B cell (primary cell): Measurements from ENCODE around the gene MRGPRX2. TPM values are rescaled to one million over a fixed set of nuclear protein-coding genes. Genes with fewer than 3 reads are reported as not detected.

Experiments
- ATAC-seq: fragments of 200-7000 bp; cut with Tn5 transposase; one replicate; pipeline ENCODE4 v1.10.0; 2021; ENCODE audit warnings: low read depth, mild to moderate bottlenecking, moderate number of reproducible peaks, moderate library complexity
- CTCF ChIA-PET: fragments of 350-600 bp; sonication (Branson Sonifier 250); formaldehyde crosslinking; loops from one replicate; lab custom pipeline; 2021; ENCODE audit warnings: antibody characterized with exemption, inconsistent platforms; lab: Charles Lee
- POLR2A ChIA-PET: fragments of 350-600 bp; sonication (Branson Sonifier 250); formaldehyde crosslinking; loops from one replicate; lab custom pipeline; 2021; ENCODE audit warnings: antibody characterized with exemption; lab: Charles Lee
- DNase-seq: peaks from one replicate; pipeline ENCODE4 v3.0.0; 2013
- H2AFZ ChIP-seq: 2 replicates; pipeline ENCODE4 v1.6.1; 2012; ENCODE audit warnings: mild to moderate bottlenecking, low read depth, low read length; ENCODE audit not compliant: insufficient read depth, poor library complexity, severe bottlenecking
- H3K27ac ChIP-seq, 2 donors: 1 replicate in 1 of 2; 2 replicates in 1 of 2; pipeline ENCODE4 v1.5.1; 2012 to 2013; ENCODE audit warnings: low read length in 2 of 2, mild to moderate bottlenecking in 2 of 2, moderate library complexity in 1 of 2
- H3K27me3 ChIP-seq, 4 experiments: fragments of 200-600 bp in 1 of 4; sonication (generic) in 1 of 4; replicated peaks in 1 of 4; 1 replicate in 2 of 4; 2 replicates in 2 of 4; pipeline versions ENCODE4 v1.6.1 to v1.7.0; 2013 to 2016; ENCODE audit warnings: low read length in 3 of 4, mild to moderate bottlenecking in 2 of 4, mixed read lengths in 1 of 4, moderate library complexity in 1 of 4; ENCODE audit not compliant: insufficient read depth in 4 of 4, control insufficient read depth in 3 of 4; ENCODE audit errors: control extremely low read depth in 1 of 4
- H3K36me3 ChIP-seq, 2 experiments: replicated peaks in 1 of 2; 1 replicate in 1 of 2; 2 replicates in 1 of 2; pipeline versions ENCODE4 v1.6.1 to v1.7.1; 2013; ENCODE audit warnings: low read length in 1 of 2; ENCODE audit not compliant: insufficient read depth in 2 of 2, control insufficient read depth in 1 of 2; ENCODE audit errors: control extremely low read depth in 1 of 2, extremely low read depth in 1 of 2
- H3K4me1 ChIP-seq, 2 donors: fragments of 200-600 bp in 1 of 2; sonication (generic) in 1 of 2; 1 replicate in 1 of 2; 2 replicates in 1 of 2; pipeline versions ENCODE4 v1.5.1 to v1.6.1; 2013 to 2017; ENCODE audit warnings: low read length in 2 of 2; ENCODE audit not compliant: control insufficient read depth in 2 of 2, insufficient read depth in 2 of 2
- H3K4me2 ChIP-seq: replicated peaks from 2 replicates; pipeline ENCODE3; 2012; ENCODE audit warnings: mild to moderate bottlenecking, low read depth, low read length; ENCODE audit not compliant: poor library complexity, severe bottlenecking
- H3K4me3 ChIP-seq, 5 experiments: fragments of 200-600 bp in 1 of 5; sonication (generic) in 1 of 5; 1 replicate in 3 of 5; 2 replicates in 2 of 5; pipeline versions ENCODE4 v1.5.1 to v1.7.0; 2011 to 2016; ENCODE audit warnings: low read length in 4 of 5, mild to moderate bottlenecking in 4 of 5, low read depth in 2 of 5, control low read depth in 1 of 5, moderate library complexity in 1 of 5; ENCODE audit not compliant: insufficient read depth in 1 of 5; ENCODE audit errors: control extremely low read depth in 1 of 5, extremely low read depth in 1 of 5
- H3K79me2 ChIP-seq: fragments of 200-600 bp; sonication (generic); one replicate; pipeline ENCODE4 v1.6.0; 2016; ENCODE audit warnings: low read length; ENCODE audit not compliant: control insufficient read depth, insufficient read depth
- H3K9ac ChIP-seq: fragments of 200-600 bp; sonication (generic); 2 replicates; pipeline ENCODE4 v1.6.1; 2017; ENCODE audit warnings: mild to moderate bottlenecking, low read length, moderate library complexity
- H3K9me3 ChIP-seq, 3 donors: one replicate each; pipeline versions ENCODE4 v1.6.1 to v1.7.1; 2013; ENCODE audit warnings: low read length in 2 of 3; ENCODE audit not compliant: control insufficient read depth in 2 of 3, insufficient read depth in 1 of 3; ENCODE audit errors: control extremely low read depth in 1 of 3
- H4K20me1 ChIP-seq: 2 replicates; pipeline ENCODE4 v1.6.0; 2012; ENCODE audit warnings: mild to moderate bottlenecking, low read length; ENCODE audit not compliant: insufficient read depth, control insufficient read depth, poor library complexity, severe bottlenecking
- H3K27ac Mint-ChIP-seq: one replicate; pipeline ENCODE4 v1.8.0; 2021; ENCODE audit warnings: mixed read lengths
- H3K27me3 Mint-ChIP-seq: one replicate; pipeline ENCODE4 v1.8.0; 2021; ENCODE audit warnings: mixed read lengths
- H3K4me1 Mint-ChIP-seq: one replicate; pipeline ENCODE4 v1.8.0; 2021; ENCODE audit warnings: mixed read lengths
- H3K4me3 Mint-ChIP-seq: one replicate; pipeline ENCODE4 v1.8.0; 2021; ENCODE audit warnings: mixed read lengths
- H3K9me3 Mint-ChIP-seq: one replicate; pipeline ENCODE4 v1.8.0; 2022; ENCODE audit warnings: mixed read lengths; ENCODE audit not compliant: insufficient read depth
- CTCF ChIP-seq: fragments of 200-600 bp; IDR thresholded peaks from one replicate; pipeline ENCODE4 v1.8.0; 2022; ENCODE audit warnings: antibody characterized with exemption, mild to moderate bottlenecking
- EZH2 ChIP-seq: IDR thresholded peaks from 2 replicates; pipeline ENCODE4 v1.6.1; 2012; ENCODE audit warnings: borderline replicate concordance, low read depth, mild to moderate bottlenecking, moderate library complexity, low read length; ENCODE audit not compliant: insufficient read depth, poor library complexity, severe bottlenecking
- WGBS: methylation state at CpG from one replicate; pipeline ENCODE4 v1.1.5; 2013; ENCODE audit warnings: missing lambda C conversion rate; ENCODE audit not compliant: insufficient coverage; 5-methylcytosine and 5-hydroxymethylcytosine counted together
- intact Hi-C: fragments of 100-400 bp; cut with micrococcal nuclease; formaldehyde crosslinking; loops from one replicate; pipeline ENCODE4 v1.10.0; 2022
- polyA plus RNA-seq: library from polyadenylated mRNA; depleted of rRNA; stranded (reverse); fragments of >200 nt; gene quantifications from 2 replicates; pipeline ENCODE4 v1.2.3, GENCODE V29; 2012
- total RNA-seq, 2 donors: library from RNA; stranded (reverse); fragments of 120-200 nt in 1 of 2; gene quantifications; 1 replicate in 1 of 2; 2 replicates in 1 of 2; pipeline versions ENCODE4 v1.2.3 to v1.2.4, GENCODE V29; 2013 to 2022

Gene MRGPRX2
- total and polyA plus RNA-seq, 2 donors (not counting 1 experiment from before 2014, with no cell fraction given): not detected

GRCh38 chr11:19102521-19102900 lies 42.0 kb upstream of the MRGPRX2 start:
- no peaks in the 10 kb centered on the region for H3K79me2 ChIP-seq
- CTCF ChIA-PET: interaction anchor here (1.7 kb wide), 1 partner anchor 25 kb away, joined by 6 read pairs; no protein-coding TSS in a partner anchor
- POLR2A ChIA-PET: no interaction called here
- TF ChIP-seq CTCF (no peak), EZH2 (no peak)
- no peaks in the 10 kb centered on the region for H3K36me3 ChIP-seq
- no peak overlapping the region for H3K27ac Mint-ChIP-seq
- H3K4me2 ChIP-seq: no peak overlapping the region
- no peaks in the 10 kb centered on the region for H3K4me1 Mint-ChIP-seq
- H3K4me3 ChIP-seq: no peak overlapping the region
- no peak overlapping the region for H3K4me3 Mint-ChIP-seq
- H2AFZ ChIP-seq: no peak overlapping the region
- peaks cover 0 to 3% (median 0%) of the 10 kb centered on the region in 3 donors for H3K9me3 ChIP-seq
- no peaks in the 10 kb centered on the region for H4K20me1 ChIP-seq
- H3K9ac ChIP-seq: no peak overlapping the region
- DNase-seq (no peak), ATAC-seq (no peak)
- no peaks in the 10 kb centered on the region for H3K4me1 ChIP-seq
- no CpG with 5 or more reads among the region's 1 CpG for WGBS
- peaks cover 0 to 4% (median 2%) of the 10 kb centered on the region in 4 experiments for H3K27me3 ChIP-seq
- H3K27ac ChIP-seq: no peak overlapping the region
- no peaks in the 10 kb centered on the region for H3K9me3 Mint-ChIP-seq
- intact Hi-C loops: no loop called here
- peaks cover 29% of the 10 kb centered on the region for H3K27me3 Mint-ChIP-seq

GRCh38 chr11:19101796-19102520 lies 41.4 kb upstream of the MRGPRX2 start:
- ATAC-seq (no peak), DNase-seq (no peak)
- H3K36me3 ChIP-seq: no peaks in the 10 kb centered on the region
- peaks cover 0 to 3% (median 0%) of the 10 kb centered on the region in 3 donors for H3K9me3 ChIP-seq
- CTCF ChIA-PET: interaction anchor here (1.7 kb wide), 1 partner anchor 25 kb away, joined by 6 read pairs; no protein-coding TSS in a partner anchor
- H3K79me2 ChIP-seq: no peaks in the 10 kb centered on the region
- peaks cover 0 to 10% (median 2%) of the 10 kb centered on the region in 4 experiments for H3K27me3 ChIP-seq
- intact Hi-C loops: no loop called here
- TF ChIP-seq EZH2 (no peak), CTCF (no peak)
- no peaks in the 10 kb centered on the region for H3K9me3 Mint-ChIP-seq
- no peak overlapping the region for H3K9ac ChIP-seq
- no peaks in the 10 kb centered on the region for H4K20me1 ChIP-seq
- H3K4me1 Mint-ChIP-seq: no peaks in the 10 kb centered on the region
- WGBS: no CpG with 5 or more reads among the region's 4 CpGs
- no peaks in the 10 kb centered on the region for H3K4me1 ChIP-seq
- H3K27ac Mint-ChIP-seq: no peak overlapping the region
- no peak overlapping the region for H3K27ac ChIP-seq
- POLR2A ChIA-PET: no interaction called here
- H3K4me3 ChIP-seq: no peak overlapping the region
- peaks cover 31% of the 10 kb centered on the region for H3K27me3 Mint-ChIP-seq
- H3K4me2 ChIP-seq: no peak overlapping the region
- H2AFZ ChIP-seq: no peak overlapping the region
- H3K4me3 Mint-ChIP-seq: no peak overlapping the region
